OCI-LY7 (cell line): ENCODE measurements around the gene NOTCH4.

ENCODE experiments used
- EZH2phosphoT487 ChIP-seq: fragments of 200-600 bp; sonication (generic); IDR thresholded peaks from 2 replicates; pipeline ENCODE4 v1.6.1; 2018; ENCODE audit warnings: low read depth, borderline replicate concordance, mild to moderate bottlenecking, mixed run types, antibody characterized with exemption, low read length, moderate library complexity, mixed read lengths
- TF ChIP-seq, protein P1 (sequence below): fragments of 200-600 bp; sonication (generic); conservative IDR thresholded peaks from 2 replicates; pipeline ENCODE4 v1.5.1; 2014; ENCODE audit warnings: mild to moderate bottlenecking, antibody characterized with exemption, low read length, moderate library complexity, mixed read lengths

DNA sequence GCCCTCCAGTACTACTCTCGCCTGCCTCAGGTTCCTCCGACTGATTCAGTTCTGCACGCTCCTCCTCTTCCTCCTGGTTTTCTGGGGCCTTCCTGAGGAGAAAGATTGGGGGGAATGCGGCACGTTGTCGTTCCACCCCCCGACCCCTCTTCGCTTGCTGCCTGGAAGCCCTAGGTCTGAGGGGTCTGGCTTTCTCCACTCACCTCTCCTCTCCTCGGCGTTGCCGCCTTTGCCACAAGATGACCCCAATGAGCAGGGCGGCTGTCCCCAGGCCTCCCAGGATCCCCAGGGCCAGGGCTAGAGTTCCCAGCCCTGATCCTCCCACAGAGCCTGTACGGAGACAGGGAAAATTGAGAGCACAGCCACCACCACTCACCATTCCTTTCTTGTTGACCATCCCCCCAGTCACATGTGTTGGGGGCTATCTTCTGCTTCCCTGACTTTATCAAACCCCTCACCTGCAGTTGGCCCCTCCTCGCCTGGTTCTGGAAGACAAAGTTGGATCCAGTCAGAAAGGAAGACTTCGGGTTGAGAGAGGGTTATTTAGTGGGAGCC is 42.6 kb downstream of the NOTCH4 start:
- TF ChIP-seq, protein P1, sequence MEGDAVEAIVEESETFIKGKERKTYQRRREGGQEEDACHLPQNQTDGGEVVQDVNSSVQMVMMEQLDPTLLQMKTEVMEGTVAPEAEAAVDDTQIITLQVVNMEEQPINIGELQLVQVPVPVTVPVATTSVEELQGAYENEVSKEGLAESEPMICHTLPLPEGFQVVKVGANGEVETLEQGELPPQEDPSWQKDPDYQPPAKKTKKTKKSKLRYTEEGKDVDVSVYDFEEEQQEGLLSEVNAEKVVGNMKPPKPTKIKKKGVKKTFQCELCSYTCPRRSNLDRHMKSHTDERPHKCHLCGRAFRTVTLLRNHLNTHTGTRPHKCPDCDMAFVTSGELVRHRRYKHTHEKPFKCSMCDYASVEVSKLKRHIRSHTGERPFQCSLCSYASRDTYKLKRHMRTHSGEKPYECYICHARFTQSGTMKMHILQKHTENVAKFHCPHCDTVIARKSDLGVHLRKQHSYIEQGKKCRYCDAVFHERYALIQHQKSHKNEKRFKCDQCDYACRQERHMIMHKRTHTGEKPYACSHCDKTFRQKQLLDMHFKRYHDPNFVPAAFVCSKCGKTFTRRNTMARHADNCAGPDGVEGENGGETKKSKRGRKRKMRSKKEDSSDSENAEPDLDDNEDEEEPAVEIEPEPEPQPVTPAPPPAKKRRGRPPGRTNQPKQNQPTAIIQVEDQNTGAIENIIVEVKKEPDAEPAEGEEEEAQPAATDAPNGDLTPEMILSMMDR = no peak
- no peak for TF ChIP-seq EZH2phosphoT487
